ENCODE measurements around the gene POP5.
"Not testable (repeated sequence)": the region's sequence is repeated elsewhere in the genome, so short reads cannot be mapped to it uniquely, and the experiment has no call there.

GRCh38 chr12:120611534-120611933, 30.3 kb upstream of the POP5 start:
- TF ChIP-seq EP300, POLR2A, POLR2AphosphoS5 (IDR thresholded peaks at IDR 0.05): not testable (repeated sequence)
- TF ChIP-seq, protein P1, sequence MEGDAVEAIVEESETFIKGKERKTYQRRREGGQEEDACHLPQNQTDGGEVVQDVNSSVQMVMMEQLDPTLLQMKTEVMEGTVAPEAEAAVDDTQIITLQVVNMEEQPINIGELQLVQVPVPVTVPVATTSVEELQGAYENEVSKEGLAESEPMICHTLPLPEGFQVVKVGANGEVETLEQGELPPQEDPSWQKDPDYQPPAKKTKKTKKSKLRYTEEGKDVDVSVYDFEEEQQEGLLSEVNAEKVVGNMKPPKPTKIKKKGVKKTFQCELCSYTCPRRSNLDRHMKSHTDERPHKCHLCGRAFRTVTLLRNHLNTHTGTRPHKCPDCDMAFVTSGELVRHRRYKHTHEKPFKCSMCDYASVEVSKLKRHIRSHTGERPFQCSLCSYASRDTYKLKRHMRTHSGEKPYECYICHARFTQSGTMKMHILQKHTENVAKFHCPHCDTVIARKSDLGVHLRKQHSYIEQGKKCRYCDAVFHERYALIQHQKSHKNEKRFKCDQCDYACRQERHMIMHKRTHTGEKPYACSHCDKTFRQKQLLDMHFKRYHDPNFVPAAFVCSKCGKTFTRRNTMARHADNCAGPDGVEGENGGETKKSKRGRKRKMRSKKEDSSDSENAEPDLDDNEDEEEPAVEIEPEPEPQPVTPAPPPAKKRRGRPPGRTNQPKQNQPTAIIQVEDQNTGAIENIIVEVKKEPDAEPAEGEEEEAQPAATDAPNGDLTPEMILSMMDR (IDR thresholded peaks at IDR 0.05) = not testable (repeated sequence)
